Vagina (tissue), 2 donors: ENCODE results near the gene AMIGO2. TPM values are rescaled to one million over a fixed set of nuclear protein-coding genes. Genes with fewer than 3 reads are reported as not detected.
"Not testable (repeated sequence)": the region's sequence is repeated elsewhere in the genome, so short reads cannot be mapped to it uniquely, and the experiment has no call there.

Source experiments
- DNase-seq, 2 donors: peaks; one replicate each; pipeline ENCODE4 v3.0.0-alpha.2; 2017; ENCODE audit errors: extremely low spot score in 2 of 2
- H3K27ac ChIP-seq: fragments of 200-600 bp; sonication (generic); one replicate; pipeline ENCODE4 v1.5.1; 2019
- H3K27me3 ChIP-seq: fragments of 200-600 bp; sonication (generic); one replicate; pipeline ENCODE4 v1.5.1; 2019
- H3K36me3 ChIP-seq, 2 donors: fragments of 200-600 bp; sonication (generic); one replicate each; pipeline ENCODE4 v1.5.1; 2017 to 2019
- H3K4me1 ChIP-seq: fragments of 200-600 bp; sonication (generic); one replicate; pipeline ENCODE4 v1.5.1; 2019
- H3K4me3 ChIP-seq, 2 donors: fragments of 200-600 bp; sonication (generic); 1 replicate in 1 of 2; 2 replicates in 1 of 2; pipeline ENCODE4 v1.5.1; 2016 to 2019
- H3K9me3 ChIP-seq: fragments of 200-600 bp; sonication (generic); one replicate; pipeline ENCODE4 v1.5.1; 2019
- POLR2A ChIP-seq, 2 donors: fragments of 450-650 bp; IDR thresholded peaks; one replicate each; pipeline ENCODE4 v1.6.1; 2017; ENCODE audit warnings: antibody characterized with exemption in 2 of 2, mild to moderate bottlenecking in 2 of 2, moderate library complexity in 2 of 2
- POLR2AphosphoS5 ChIP-seq, 2 donors: sonication (generic); formaldehyde crosslinking; IDR thresholded peaks; one replicate each; pipeline ENCODE4 v1.9.0; 2017; ENCODE audit warnings: antibody characterized with exemption in 2 of 2, mild to moderate bottlenecking in 2 of 2, low read depth in 1 of 2; ENCODE audit not compliant: insufficient read depth in 1 of 2
- intact Hi-C: fragments of 100-400 bp; cut with DNase I; formaldehyde crosslinking; loops from one replicate; pipeline ENCODE4 v1.15.1; 2023
- total RNA-seq: library from RNA; depleted of rRNA; stranded (reverse); fragments of >200 nt; gene quantifications from one replicate; pipeline ENCODE4 v1.2.3, GENCODE V29; 2016
- TF ChIP-seq, protein P1 (sequence below), 3 experiments: fragments of 450-650 bp in 2 of 3; fragments of 200-600 bp in 1 of 3; sonication (generic) in 1 of 3; IDR thresholded peaks; one replicate each; pipeline ENCODE4 v1.5.1; 2017 to 2019; ENCODE audit warnings: antibody characterized with exemption in 3 of 3, mild to moderate bottlenecking in 2 of 3, moderate library complexity in 2 of 3

AMIGO2 gene
- total RNA-seq, 1 donor from 2014 or later = 20.4 TPM

DNA sequence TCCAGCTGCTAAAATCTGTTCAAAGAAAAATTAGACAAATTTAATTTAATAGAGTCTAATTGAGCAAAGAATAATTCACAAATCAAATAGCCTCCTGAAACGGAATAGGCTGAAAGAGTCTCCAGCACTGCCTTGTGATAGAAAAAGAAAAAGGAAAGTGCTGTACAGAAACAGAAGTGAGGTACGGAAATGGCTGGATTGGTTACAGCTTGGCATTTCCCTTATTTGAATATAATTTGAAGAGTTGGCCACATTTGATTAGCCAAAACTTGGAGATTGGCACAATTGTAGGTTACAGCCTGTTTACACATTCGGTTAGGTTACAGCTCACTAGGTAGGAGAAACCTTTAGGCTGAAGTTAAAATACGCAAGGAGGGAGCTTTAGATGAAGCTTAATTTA, 25.1 kb downstream of the AMIGO2 start:
- Histone ChIP-seq H3K9me3 (peaks cover 7% of the 10 kb centered on the region), H3K27ac (no peak overlapping the region), H3K36me3 (no peaks in the 10 kb centered on the region), H3K4me3 (no peak overlapping the region), H3K27me3 (no peaks in the 10 kb centered on the region), H3K4me1 (no peaks in the 10 kb centered on the region)
- TF ChIP-seq POLR2AphosphoS5 (IDR thresholded peaks at IDR 0.05; ENCODE audit: insufficient read depth in 1 of 2, low read depth in 1 of 2) (no peak), POLR2A (IDR thresholded peaks at IDR 0.05) (no peak)
- TF ChIP-seq, protein P1, sequence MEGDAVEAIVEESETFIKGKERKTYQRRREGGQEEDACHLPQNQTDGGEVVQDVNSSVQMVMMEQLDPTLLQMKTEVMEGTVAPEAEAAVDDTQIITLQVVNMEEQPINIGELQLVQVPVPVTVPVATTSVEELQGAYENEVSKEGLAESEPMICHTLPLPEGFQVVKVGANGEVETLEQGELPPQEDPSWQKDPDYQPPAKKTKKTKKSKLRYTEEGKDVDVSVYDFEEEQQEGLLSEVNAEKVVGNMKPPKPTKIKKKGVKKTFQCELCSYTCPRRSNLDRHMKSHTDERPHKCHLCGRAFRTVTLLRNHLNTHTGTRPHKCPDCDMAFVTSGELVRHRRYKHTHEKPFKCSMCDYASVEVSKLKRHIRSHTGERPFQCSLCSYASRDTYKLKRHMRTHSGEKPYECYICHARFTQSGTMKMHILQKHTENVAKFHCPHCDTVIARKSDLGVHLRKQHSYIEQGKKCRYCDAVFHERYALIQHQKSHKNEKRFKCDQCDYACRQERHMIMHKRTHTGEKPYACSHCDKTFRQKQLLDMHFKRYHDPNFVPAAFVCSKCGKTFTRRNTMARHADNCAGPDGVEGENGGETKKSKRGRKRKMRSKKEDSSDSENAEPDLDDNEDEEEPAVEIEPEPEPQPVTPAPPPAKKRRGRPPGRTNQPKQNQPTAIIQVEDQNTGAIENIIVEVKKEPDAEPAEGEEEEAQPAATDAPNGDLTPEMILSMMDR (IDR thresholded peaks at IDR 0.05) = no peak
- no peak for DNase-seq
- intact Hi-C loops = no loop called here

DNA sequence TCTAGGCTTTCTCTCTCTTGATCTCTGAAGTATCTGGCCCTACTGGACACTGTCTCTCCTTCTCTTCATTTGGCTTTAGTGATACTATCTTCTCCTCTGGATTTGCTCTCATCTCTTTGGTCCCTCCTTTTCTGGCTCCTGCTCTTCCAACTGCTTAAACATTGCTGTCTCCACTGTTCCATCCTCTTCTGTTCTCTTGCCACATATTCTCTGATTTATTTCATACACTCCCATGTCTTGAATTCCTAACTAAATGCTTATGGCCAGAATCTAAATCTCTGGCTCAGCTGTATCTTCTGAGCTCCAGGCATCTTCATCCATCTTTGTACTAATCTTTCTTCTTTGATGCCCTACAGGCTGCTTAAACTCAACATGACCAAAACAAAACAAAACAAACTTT, 25.8 kb downstream of the AMIGO2 start:
- Histone ChIP-seq H3K36me3 (no peaks in the 10 kb centered on the region), H3K4me1 (no peaks in the 10 kb centered on the region), H3K9me3 (peaks cover 7% of the 10 kb centered on the region), H3K27me3 (no peaks in the 10 kb centered on the region), H3K27ac (no peak overlapping the region), H3K4me3 (no peak overlapping the region)
- TF ChIP-seq POLR2AphosphoS5 (IDR thresholded peaks at IDR 0.05; ENCODE audit: insufficient read depth in 1 of 2, low read depth in 1 of 2) (no peak), POLR2A (IDR thresholded peaks at IDR 0.05) (no peak)
- TF ChIP-seq, protein P1 (IDR thresholded peaks at IDR 0.05) = no peak
- intact Hi-C loops = no loop called here
- DNase-seq = no peak

DNA sequence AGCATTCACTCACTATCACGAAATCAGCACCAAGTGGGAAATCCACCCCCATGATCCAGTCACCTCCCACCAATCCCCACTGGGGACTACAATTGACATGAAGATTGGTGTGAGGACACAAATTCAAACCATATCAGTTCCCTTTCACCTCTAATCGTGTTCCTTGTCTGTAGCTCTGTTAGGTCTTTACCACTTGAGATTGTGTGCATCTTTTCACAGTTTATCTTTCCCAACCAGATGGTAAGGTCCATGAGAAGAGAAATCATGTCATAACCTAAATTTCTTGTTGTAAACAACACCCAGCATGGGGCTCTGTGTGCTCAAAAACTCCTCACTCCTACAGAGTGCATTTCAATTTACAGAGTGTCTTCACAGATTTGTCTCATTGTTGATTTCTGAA, 27.5 kb downstream of the AMIGO2 start:
- H3K9me3 ChIP-seq = peaks cover 7% of the 10 kb centered on the region
- no peaks in the 10 kb centered on the region for H3K27me3 ChIP-seq
- no peak for DNase-seq
- no peaks in the 10 kb centered on the region for H3K36me3 ChIP-seq
- H3K4me3 ChIP-seq = no peak overlapping the region
- TF ChIP-seq POLR2A (IDR thresholded peaks at IDR 0.05) (no peak), POLR2AphosphoS5 (IDR thresholded peaks at IDR 0.05; ENCODE audit: insufficient read depth in 1 of 2, low read depth in 1 of 2) (no peak)
- TF ChIP-seq, protein P1 (IDR thresholded peaks at IDR 0.05) = no peak
- intact Hi-C loops = no loop called here
- H3K27ac ChIP-seq = no peak overlapping the region
- H3K4me1 ChIP-seq = no peaks in the 10 kb centered on the region

DNA sequence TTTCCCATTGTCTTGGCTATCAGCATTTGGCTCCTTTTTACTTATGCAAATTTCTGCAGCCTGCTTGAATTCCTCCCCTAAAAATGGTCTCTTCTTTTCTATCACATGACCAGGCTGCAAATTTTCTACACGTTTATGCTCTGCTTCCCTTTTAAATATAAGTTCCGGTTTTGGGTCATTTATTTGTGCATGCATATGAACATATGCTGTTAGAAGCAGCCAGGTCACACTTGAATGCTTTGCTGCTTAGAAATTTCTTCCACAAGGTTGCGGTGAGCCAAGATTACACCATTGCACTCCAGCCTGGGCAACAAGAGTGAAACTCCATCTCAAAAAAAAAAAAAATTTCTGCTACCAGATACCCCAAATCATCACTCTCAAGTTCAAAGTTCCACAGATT, 28.5 kb downstream of the AMIGO2 start:
- DNase-seq, intact Hi-C loops, H3K4me3 ChIP-seq, H3K36me3 ChIP-seq, H3K9me3 ChIP-seq, H3K27me3 ChIP-seq, H3K4me1 ChIP-seq, H3K27ac ChIP-seq: not testable (repeated sequence)

DNA sequence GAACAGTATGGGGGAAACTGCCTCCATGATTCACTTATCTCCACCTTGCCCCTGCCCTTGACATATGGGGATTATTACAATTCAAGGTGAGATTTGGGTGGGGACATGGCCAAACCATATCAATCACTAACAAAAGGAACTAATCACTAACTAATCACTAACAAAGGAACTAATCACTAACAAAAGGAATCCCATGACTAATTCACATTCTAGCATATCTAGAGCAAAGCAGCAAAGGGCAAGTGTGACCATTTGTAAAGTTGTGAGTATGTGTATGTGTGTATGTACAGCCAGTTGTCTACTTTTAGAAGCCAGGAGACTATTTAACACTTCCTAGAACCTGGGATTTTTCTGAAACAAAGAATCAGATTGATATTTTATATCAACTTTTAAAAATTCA, 31.2 kb downstream of the AMIGO2 start:
- no peak for DNase-seq
- H3K4me3 ChIP-seq = no peak overlapping the region
- no peaks in the 10 kb centered on the region for H3K27me3 ChIP-seq
- no peaks in the 10 kb centered on the region for H3K36me3 ChIP-seq
- peaks cover 7% of the 10 kb centered on the region for H3K9me3 ChIP-seq
- no peak overlapping the region for H3K27ac ChIP-seq
- TF ChIP-seq POLR2AphosphoS5 (IDR thresholded peaks at IDR 0.05; ENCODE audit: insufficient read depth in 1 of 2, low read depth in 1 of 2) = no peak
- no peak for TF ChIP-seq POLR2A (IDR thresholded peaks at IDR 0.05)
- TF ChIP-seq, protein P1 (IDR thresholded peaks at IDR 0.05) = no peak
- intact Hi-C loops = no loop called here
- H3K4me1 ChIP-seq = no peaks in the 10 kb centered on the region

DNA sequence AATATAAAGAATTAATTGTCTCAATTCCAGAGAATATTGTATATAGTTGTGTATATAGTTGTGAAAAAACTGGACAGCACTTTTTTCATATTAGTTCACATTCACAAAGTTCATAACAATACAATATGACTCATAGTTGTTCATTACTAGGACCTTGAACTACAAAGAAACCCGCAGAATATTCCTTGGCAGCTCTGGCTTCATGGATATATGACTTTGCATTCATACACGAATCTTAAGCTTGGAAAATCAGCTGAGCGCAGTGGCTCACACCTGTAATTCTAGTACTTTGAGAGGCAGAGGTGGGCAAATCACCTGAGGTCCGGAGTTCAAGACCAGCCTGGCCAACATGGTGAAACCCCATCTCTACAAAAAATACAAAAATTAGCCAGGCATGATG, 38.4 kb downstream of the AMIGO2 start:
- DNase-seq = no peak
- H3K36me3 ChIP-seq = no peaks in the 10 kb centered on the region
- H3K9me3 ChIP-seq = no peaks in the 10 kb centered on the region
- H3K4me3 ChIP-seq = no peak overlapping the region
- H3K27ac ChIP-seq = no peak overlapping the region
- TF ChIP-seq, protein P1 (IDR thresholded peaks at IDR 0.05) = no peak
- TF ChIP-seq POLR2A (IDR thresholded peaks at IDR 0.05) (no peak), POLR2AphosphoS5 (IDR thresholded peaks at IDR 0.05; ENCODE audit: insufficient read depth in 1 of 2, low read depth in 1 of 2) (no peak)
- no peaks in the 10 kb centered on the region for H3K27me3 ChIP-seq
- intact Hi-C loops = no loop called here
- no peaks in the 10 kb centered on the region for H3K4me1 ChIP-seq
